ENCODE results near the gene OR51I2. TPM values are rescaled to one million over a fixed set of nuclear protein-coding genes. Genes with fewer than 3 reads are reported as not detected.

The OR51I2 gene, protein sequence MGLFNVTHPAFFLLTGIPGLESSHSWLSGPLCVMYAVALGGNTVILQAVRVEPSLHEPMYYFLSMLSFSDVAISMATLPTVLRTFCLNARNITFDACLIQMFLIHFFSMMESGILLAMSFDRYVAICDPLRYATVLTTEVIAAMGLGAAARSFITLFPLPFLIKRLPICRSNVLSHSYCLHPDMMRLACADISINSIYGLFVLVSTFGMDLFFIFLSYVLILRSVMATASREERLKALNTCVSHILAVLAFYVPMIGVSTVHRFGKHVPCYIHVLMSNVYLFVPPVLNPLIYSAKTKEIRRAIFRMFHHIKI
- not detected in 2 replicates for total RNA-seq

DNA sequence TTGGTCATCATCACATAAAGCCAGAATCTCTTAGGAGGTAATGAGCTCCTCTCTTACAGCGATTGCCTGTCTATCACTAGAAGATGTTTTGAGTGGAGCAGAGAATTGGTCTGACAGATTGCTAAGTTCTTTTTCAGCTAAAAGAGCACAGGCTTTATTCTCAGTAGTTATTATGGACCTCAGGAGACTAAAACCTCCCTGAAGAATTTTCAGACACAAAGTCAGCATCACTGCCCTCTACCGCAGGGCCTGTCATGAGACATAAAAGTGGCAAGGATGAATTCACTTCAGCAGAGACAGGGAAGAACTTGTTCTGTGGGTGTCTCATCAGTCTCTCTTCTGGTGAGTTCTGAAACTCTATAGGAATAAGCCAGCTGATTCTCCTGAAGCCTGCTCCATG is at the start of gene OR51I2:
OR51I2 (plus strand) TSS at position 301 of the 400 bp plus-strand sequence. CDS start 4,166 bp downstream, outside the sequence.

DNA sequence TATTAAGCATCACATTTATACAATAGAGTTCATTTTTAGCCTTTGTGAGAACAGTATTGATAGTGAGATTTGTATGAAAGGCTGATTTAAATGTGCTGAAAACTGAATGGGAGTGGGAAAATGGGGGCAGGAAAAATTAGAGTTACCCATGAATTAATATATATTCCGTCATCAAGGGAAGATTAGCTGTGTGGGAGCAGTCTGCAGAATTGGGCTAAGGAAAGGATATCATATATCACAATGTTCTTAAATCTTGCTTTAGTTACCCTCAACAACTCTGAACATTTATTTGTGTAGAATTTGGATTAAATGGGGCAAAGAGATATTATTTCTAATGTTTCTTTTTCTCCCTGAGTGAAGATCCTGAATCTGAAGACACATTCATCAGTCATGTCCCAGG is 27.3 kb upstream of the OR51I2 start, which contains the start of gene OR51Q1:
OR51Q1 (plus strand) TSS at position 301 of the 400 bp plus-strand sequence; CDS start at position 391, 90 bp downstream.

DNA sequence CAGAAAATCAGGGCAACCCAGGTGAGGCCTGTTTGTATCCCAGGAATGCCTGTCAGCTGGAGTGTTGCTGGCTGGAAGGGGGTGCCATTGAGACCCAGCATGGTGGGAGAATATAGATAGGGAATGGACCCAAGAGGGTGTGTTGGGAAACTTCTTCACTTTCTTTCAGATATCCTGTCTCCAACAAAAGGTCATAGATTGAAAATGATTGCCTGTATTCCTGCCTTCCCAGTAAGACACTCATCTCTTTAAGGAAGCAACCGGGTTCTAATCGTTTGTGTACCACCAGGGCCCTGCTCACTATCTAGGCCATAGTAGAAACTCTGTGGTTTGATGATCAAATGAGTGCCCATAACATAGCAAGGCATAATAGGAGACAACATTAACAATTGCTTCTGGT is 7.7 kb upstream of the OR51I2 start, which contains the start of gene OR51I1:
OR51I1 (minus strand) TSS at position 101 of the 400 bp plus-strand sequence; CDS start at position 101, 0 bp downstream.

DNA sequence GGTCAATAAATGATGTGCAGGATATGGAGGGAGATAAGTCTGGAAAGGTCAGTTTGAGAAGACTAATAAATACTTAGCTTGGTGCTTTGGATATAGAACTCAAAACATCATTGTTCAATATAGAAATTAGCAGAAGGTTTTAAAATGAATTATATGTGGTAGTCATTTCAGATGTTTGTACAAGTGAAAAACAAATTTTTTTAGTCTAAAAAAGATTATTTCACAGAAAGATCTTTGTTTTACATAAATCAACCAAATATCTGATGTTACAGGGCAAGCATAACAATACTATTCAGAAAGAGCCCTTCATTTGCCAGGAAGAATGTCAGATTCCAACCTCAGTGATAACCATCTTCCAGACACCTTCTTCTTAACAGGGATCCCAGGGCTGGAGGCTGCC is 39.3 kb downstream of the OR51I2 start, which contains the start of gene OR52D1:
OR52D1 (plus strand) TSS at position 301 of the 400 bp plus-strand sequence; CDS start at position 323, 22 bp downstream.

Other genes starting within 250 kb of the OR51I2 start
- gene OR51V1, start 248.6 kb upstream of the OR51I2 start, total RNA-seq = not detected in 2 replicates
- gene HBB, start 222.3 kb upstream of the OR51I2 start, total RNA-seq = not detected in 2 replicates
- gene HBD, start 214.8 kb upstream of the OR51I2 start, total RNA-seq = not detected in 2 replicates
- gene HBG1, start 199.5 kb upstream of the OR51I2 start, total RNA-seq = not detected in 2 replicates
- not detected in 2 replicates for gene HBG2, start 194.5 kb upstream of the OR51I2 start, total RNA-seq
- not detected in 2 replicates for gene HBE1, start 179.4 kb upstream of the OR51I2 start, total RNA-seq
- gene OR51B4, start 147.4 kb upstream of the OR51I2 start, total RNA-seq = not detected in 2 replicates
- not detected in 2 replicates for gene OR51B2, start 125.0 kb upstream of the OR51I2 start, total RNA-seq
- not detected in 2 replicates for gene OR51B5, start 105.8 kb upstream of the OR51I2 start, total RNA-seq
- not detected in 2 replicates for gene OR51B6, start 97.8 kb upstream of the OR51I2 start, total RNA-seq
- not detected in 2 replicates for gene OR51M1, start 65.5 kb upstream of the OR51I2 start, total RNA-seq
- not detected in 2 replicates for gene OR51Q1, start 27.2 kb upstream of the OR51I2 start, total RNA-seq
- not detected in 2 replicates for gene OR51I1, start 7.8 kb upstream of the OR51I2 start, total RNA-seq
- not detected in 2 replicates for gene OR52D1, start 39.4 kb downstream of the OR51I2 start, total RNA-seq
- not detected in 2 replicates for gene UBQLN3, start 60.6 kb downstream of the OR51I2 start, total RNA-seq
- not detected in 2 replicates for gene UBQLNL, start 67.4 kb downstream of the OR51I2 start, total RNA-seq
- gene OR52H1, start 99.2 kb downstream of the OR51I2 start, total RNA-seq = not detected in 2 replicates
- gene OR52B6, start 131.6 kb downstream of the OR51I2 start, total RNA-seq = not detected in 2 replicates
- 0.97 and 2.4 TPM in 2 replicates for gene TRIM6, start 147.3 kb downstream of the OR51I2 start, total RNA-seq
- 5.8 and 26.4 TPM in 2 replicates for gene TRIM34, start 175.7 kb downstream of the OR51I2 start, total RNA-seq
- gene TRIM5, start 235.8 kb downstream of the OR51I2 start, total RNA-seq = 84.8 and 97.6 TPM in 2 replicates
- 89.6 and 196 TPM in 2 replicates for gene TRIM22, start 240.5 kb downstream of the OR51I2 start, total RNA-seq